NCI-H748 treated with DMSO at 0.1 percent for 48 hours (cell line): ENCODE data around the gene CXCL9.
A peak's percentile ranks its signal among the peaks of the same experiment; 100 is the strongest.
"Not testable (repeated sequence)": the region's sequence is repeated elsewhere in the genome, so short reads cannot be mapped to it uniquely, and the experiment has no call there.

Experiments used
- DNase-seq: peaks from one replicate; lab custom pipeline; 2025; lab: John Stamatoyannopoulos, UW

CXCL9 gene

DNA sequence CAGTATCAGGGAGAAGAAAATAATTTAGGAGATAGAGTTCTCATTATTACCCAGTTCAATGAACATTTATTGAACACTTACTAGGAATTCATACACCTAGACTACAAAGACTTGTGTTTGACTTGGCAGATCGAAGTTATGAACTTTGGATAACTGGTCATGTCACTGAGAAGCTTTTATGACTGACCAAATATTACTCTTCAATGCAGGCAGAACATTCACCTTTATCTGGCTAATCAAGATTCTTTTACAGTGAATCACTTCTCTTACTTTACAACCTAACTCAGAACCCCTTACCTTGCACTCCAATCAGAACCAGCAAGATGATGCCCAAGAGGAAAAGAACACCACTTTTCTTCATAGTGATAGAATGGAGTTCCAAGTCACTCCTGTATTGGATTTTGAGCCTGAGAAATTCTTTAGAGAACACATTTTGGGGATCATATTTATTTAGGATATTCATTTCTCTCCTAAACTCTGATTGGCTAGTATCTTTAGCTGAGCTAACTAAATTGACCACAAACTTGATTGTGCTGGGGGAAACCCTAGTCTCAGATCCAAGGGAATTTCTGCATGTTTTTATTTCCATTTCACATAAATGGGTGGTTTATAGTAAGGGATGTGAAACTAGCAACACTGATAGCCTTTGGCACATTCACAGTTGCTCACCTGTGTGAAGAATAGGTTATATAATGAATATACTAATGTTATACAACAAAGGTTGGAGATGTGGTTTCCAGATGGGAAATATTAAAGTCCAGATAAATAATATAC is at the start of gene CXCL9:
Gene CXCL9 (minus strand): TSS at position 421 of the 774 bp plus-strand sequence. CDS start 60 bp downstream, at position 361.
- DNase-seq: no peak

DNA sequence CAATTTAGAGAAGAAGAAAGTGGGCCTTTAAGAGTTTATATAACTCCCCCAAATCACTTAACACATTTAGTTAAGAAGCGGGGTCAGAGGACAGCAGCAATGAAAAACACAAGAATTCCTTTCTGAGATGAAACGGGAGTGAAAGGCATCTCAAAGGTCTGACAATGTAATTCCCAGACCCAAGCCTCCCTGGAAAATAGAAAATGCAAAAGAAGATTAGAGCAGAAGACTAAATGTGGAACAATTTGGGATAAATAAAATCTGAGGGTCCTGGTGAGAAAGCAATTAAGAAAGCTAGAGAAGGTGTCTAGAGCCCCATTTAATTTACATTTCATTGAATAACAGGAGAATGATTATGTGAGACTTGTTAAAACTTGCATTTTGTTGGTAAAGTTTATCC is 48.1 kb upstream of the CXCL9 start:
- no peak for DNase-seq

DNA sequence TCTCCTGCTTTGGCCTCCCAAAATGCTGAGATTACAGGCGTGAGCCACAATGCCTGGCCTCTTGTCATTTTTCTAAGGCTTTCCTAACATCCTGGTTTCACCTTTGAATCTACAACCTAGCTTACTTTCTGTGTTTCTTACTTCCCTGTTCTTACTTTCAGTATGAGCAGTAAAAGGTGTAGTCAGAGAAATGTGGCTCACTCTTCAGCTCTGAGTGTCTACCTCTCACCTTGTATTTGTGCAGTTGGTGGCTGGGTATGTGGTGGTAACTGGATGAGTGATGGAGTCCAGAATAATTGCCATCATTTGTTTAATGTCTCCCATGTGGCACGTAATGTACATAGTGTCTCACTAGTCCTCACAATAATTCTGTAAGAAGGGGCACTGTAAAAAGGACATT is 47.7 kb upstream of the CXCL9 start:
- DNase-seq: no peak

DNA sequence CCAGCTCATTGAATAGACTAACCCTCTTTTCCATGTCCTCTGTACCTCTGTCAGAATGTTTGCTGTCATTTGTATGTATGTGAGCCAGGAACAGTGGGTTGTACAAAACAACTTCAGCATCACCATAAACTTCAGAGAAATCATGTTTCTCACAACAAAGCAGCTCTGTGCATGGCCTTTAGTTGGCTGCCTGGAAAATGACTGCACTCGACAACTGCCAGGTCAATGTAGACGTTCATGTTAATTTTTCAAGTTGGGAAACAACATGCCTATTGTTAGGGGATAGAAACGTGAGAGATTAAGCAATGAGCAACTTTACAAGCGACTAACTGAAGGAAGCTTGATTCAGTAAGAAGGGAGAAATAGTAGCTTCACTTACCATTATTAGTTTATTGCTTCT is 46.4 kb upstream of the CXCL9 start:
- DNase-seq: no peak

DNA sequence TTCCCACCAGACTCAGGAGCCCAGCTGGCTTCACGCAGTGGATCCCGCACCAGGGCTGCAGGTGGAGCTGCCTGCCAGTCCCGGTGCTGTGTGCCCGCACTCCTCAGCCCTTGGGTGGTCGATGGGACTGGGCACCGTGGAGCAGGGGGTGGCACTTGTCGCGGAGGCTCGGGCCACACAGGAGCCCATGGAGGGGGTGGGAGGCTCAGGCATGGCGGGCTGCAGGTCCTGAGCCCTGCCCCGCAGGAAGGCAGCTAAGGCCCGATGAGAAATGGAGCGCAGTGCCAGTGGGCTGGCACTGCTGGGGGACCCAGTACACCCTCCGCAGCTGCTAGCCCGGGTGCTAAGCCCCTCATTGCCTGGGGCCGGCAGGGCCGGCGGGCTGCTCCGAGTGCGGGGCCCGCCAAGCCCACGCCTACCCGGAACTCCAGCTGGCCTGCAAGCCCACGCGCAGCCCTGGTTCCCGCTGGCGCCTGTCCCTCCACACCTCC is 43.3 kb upstream of the CXCL9 start:
- not testable (repeated sequence) for DNase-seq

DNA sequence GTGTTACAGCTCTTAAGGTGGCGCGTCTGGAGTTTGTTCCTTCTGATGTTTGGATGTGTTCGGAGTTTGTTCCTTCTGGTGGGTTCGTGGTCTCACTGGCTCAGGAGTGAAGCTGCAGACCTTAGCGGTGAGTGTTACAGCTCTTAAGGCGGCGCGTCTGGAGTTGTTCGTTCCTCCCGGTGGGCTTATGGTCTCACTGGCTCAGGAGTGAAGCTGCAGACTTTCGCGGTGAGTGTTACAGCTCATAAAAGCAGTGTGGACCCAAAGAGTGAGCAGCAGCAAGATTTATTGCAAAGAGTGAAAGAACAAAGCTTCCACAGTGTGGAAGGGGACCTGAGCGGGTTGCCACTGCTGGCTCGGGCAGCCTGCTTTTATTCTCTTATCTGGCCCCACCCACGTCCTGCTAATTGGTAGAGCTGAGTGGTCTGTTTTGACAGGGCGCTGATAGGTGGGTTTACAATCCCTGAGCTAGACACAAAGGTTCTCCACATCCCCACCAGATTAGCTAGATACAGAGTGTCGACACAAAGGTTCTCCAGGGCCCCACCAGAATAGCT is 42.6 kb upstream of the CXCL9 start:
- DNase-seq: not testable (repeated sequence)

DNA sequence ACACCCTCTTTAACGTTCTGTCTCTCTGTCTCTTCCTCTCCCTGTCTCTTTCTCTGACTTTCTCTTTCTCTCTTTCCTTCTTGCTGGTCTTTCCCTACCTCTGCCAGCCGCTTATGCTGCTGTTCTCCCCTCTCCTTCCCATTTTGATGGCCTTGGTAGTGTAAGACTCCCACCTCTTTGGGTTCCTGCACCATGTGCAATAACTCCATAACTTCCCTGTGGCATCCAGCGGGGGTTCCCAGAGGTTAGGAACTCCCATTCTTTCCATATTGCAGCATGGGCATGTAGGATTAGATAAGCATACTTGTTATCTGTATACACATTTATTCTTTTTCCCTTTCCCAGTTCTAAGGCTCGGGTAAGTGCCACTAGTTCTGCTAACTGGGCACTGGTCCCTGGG is 37.4 kb upstream of the CXCL9 start:
- DNase-seq: not testable (repeated sequence)

DNA sequence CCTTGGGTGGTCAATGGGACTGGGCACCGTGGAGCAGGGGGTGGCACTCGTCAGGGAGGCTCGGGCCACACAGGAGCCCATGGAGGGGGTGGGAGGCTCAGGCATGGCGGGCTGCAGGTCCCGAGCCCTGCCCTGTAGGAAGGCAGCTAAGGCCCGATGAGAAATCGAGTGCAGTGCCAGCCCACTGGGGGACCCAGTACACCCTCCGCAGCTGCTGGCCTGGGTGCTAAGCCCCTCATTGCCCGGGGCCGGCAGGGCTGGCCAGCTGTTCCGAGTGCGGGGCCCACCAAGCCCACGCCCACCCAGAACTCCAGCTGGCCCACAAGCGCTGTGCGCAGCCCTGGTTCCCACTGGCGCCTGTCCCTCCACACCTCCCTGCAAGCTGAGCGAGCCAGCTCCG is 36.0 kb upstream of the CXCL9 start:
- DNase-seq: not testable (repeated sequence)

DNA sequence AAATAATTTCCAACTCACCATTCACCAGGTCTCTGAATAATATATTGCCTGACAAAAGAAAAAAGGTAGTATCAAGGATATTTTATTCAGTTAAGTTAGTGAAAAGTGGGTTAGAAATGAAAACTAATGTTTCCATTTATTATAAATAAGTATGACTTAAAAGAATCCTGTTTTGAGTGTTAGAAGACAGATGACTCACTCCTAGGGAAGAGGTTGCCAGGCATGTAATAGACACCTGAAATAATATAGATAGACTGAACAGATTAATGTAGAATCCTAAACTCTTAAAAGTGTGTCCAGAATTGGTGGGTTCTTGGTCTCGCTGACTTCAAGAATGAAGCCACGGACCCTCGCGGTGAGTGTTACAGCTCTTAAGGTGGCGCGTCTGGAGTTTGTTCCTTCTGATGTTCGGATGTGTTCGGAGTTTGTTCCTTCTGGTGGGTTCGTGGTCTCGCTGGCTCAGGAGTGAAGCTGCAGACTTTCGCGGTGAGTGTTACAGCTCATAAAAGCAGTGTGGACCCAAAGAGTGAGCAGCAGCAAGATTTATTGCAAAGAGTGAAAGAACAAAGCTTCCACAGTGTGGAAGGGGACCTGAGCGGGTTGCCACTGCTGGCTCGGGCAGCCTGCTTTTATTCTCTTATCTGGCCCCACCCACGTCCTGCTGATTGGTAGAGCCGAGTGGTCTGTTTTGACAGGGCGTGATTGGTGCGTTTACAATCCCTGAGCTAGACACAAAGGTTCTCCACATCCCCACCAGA is 35.1 kb upstream of the CXCL9 start:
- not testable (repeated sequence) for DNase-seq

DNA sequence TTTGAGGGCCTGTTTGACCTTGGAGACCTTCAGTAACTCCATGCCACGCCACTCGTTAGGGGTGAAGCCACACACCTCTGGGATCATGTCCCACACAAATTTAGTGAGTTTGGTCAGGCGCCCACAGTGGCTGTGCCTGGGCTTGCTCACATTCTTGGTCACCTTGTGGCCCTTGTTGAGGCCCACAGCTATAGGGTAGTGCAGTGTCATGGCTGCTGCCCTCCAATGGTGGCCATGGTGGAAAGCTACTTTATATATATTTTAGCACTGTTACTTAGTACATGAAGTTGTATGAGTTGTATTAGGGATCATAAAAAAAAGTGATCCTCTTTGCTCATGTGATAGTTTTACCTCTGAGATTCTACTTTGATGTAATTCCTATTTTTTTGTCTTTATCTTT is 29.5 kb upstream of the CXCL9 start:
- DNase-seq: no peak

DNA sequence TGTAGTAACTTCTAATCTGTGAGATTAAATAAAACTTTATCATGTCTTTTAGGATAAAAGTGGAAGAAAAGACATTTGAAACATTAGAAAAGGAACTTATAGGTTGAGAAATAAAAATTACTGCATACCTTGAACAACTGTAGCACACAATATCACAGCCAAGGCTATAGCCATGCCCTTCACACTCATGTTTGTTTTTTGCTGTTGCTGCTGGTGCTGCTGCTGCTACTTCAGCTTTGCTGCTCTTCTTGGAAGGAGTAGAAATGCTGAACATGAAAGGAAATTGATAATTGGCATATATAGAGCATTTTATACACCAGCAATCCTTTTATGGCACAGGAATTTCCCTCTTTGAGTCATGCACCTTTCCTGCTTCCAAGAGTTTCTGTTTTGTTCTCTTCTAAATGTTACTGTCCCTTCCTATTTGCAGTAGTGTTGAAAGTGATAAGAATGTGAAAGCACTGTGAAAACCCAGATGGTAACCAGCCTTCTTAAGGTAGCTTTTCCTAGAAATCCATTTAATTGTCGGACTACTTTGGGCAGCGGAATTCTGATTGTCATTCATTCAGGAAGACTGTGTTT is 28.6 kb upstream of the CXCL9 start, which contains the start of gene CXCL11:
Gene CXCL11 (minus strand): TSS at position 272 of the 582 bp plus-strand sequence. CDS start 83 bp downstream, at position 189.
- no peak for DNase-seq

DNA sequence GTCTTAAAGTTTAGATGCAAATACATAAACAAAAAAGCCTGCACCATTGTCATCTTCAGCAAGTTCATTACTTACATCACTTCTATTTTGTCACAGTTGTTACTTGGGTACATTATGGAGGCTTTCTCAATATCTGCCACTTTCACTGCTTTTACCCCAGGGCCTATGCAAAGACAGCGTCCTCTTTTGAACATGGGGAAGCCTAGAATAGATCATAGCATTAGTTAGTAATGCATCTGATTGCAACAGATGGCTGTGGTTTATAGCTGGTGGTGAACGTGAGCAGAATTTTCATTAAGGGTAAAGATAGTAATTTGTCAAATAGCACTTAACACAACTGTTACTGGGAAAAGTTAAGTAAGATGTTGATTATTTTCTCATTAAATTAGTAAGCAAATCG is 27.8 kb upstream of the CXCL9 start:
- no peak for DNase-seq

DNA sequence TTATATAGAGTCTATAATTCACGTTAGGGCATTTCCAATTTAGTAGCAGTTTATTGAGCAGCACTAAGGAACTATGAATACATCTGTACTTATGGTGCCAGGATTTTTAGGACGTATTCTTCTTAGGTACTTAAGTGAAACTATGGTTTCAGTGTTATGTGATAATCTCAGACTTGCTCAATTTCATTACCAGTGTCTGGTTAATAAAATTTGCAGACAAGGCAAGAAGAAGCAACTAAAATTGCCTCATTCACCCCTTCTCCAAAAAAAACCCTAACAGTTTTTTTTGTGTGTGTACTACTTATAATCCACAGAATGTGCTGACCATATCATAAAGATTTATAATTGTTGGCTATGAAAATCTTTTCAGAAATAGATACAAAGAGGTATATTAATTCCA is 22.0 kb upstream of the CXCL9 start:
- DNase-seq: no peak

DNA sequence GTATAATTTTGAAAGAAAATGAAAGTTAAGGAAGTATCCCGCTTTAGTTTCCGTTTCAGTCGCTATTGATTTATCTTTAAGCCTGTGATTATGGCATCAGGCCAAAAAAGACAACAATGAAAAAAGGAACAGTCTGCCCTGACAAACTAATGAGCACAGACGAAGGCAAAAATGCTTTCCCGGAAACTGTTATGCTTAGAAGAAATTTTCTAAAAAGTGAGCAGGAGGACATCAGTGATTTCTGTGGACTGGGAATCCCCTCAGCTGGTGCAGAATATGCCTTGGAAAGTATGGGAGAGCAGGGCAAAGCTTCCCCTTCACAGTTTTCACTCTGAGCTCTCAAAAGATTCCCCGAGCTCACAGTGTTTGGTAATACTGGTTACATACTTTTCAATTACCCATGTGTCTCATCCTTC is 21.0 kb upstream of the CXCL9 start:
- DNase-seq: peak; percentile 3

DNA sequence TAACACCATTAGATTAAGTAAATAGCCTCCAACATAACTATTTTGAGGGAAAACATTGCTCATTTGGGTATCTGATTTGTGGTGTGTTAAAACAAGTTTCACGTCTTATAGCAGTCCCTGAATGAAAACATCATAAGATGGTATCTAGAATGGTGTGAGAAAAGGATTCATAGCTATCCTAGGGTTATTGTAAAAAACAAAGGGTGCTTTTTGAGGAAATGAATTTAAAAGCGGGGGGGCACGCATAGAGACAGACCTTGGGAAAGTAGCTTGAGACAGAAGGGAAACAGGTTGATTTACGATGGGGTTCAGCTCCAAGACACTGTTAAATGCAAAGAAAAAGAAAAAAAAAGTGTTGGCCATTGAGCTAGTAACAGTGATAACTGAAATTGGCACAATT is 16.8 kb upstream of the CXCL9 start:
- DNase-seq: no peak

DNA sequence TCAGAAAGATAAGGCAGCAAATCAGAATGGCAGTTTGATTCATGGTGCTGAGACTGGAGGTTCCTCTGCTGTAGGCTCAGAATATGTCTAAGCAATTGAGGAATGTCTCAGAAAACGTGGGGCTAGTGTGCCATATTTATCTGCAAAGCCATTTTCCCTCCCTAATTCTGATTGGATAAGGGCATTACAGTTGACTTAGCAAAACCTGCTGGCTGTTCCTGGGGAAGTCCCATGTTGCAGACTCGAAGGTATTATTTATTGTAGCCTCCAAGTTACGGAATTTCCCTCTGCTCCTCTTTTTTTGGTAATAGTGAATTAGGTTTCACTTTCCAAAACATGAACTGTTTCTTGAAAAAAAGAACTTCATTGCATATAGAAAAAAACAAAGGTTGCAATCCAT is 16.1 kb upstream of the CXCL9 start, which contains the start of gene CXCL10:
Gene CXCL10 (minus strand): TSS at position 109 of the 400 bp plus-strand sequence. CDS start 66 bp downstream, at position 43.
- DNase-seq: no peak

DNA sequence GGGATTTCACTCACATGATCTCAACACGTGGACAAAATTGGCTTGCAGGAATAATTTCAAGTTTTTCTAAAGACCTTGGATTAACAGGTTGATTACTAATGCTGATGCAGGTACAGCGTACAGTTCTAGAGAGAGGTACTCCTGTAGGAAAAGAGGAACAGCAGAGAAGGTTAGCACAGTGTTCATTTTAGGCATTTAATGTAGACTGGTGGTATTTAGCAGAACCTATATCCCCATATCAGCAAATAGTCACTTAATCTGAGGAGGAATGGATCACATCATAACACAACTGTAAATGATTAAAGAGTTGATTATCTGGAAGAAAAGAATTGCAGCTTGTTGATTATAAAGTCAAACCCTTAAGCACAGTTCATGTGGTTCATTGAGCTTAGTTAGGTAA is 15.4 kb upstream of the CXCL9 start:
- no peak for DNase-seq

DNA sequence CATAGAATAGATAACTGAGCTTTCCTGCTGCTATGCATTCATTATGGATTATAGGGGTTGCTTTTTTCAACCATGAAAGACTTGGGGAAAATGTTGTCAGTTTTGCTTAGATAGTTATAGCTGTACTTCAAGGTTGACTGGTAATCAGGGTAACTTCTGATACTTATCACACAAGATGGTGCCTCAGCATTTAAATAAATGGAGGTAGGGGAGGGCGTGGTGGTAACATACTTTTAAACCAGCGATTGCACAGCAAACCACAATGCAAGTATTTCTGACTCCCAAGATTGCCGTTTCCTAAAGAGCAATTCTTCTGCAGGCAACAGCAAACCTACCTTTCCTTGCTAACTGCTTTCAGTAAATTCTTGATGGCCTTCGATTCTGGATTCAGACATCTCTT is 14.7 kb upstream of the CXCL9 start:
- no peak for DNase-seq

DNA sequence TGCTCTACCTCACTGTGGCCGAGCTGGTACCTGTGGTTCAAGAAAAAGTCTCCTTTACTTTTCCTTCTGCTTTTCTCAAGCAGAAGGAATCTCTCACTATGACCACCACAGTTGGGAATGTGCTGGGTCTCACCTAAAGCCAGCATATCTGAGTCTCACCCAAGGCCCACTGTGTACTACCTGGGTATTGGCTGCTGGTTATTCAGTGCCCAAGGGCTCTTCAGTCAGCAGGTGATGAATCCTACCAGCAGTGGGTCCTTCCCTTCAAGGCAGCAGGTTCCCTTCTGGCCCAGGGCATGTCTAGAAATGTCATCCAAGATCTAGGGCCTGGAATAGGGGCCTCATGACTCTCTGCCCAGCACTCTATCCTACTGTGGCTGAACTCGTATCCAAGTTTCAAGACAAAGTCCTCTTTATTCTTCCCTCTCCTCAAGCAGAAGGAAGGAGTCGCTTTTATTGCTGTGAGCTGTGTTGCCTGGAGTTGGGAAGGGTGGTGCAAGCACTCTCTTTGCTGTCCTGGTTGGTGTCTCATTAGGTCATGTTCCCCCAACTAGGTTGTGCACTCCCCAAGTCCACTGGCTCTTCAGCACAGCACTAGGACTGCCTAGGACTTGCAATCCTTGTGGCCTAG is 9.9 kb upstream of the CXCL9 start:
- DNase-seq: no peak

DNA sequence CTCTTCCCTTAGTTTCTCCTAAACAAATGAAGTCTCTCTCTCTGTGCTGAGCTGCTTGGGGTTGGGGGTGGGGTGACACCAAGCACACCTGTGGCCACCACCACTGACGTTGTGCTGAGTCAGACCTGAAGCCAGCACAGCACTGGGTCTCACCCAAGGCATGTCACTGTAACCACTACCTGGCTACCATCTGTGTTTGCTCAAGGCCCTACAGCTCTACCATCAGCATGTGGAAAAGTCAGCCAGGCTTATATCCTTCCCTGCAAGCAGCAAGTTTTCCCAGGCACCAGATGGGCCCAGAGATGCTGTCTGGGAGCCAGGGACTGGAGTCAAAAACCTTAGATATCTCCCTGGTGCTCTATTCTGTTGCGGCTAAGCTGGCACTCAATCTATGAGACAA is 9.1 kb upstream of the CXCL9 start:
- no peak for DNase-seq

DNA sequence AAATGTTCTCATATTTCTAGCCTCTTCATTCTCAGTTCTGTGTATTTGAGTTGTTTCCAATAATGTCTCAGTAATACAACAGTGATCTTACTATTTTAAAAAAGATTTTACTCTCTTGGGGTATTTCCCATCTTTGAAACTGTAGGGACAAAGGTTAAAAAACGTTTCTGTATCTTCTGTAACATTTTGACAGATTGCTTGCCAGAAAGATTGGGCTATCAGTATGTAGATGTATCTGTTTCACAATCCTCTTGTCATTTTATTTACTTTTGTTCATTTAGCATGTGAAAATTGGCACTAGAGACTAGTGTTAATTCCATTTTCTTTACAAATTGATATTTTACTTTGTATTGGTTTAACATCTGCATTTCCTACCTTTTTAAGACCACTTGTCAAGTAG is 6.2 kb upstream of the CXCL9 start:
- DNase-seq: no peak

DNA sequence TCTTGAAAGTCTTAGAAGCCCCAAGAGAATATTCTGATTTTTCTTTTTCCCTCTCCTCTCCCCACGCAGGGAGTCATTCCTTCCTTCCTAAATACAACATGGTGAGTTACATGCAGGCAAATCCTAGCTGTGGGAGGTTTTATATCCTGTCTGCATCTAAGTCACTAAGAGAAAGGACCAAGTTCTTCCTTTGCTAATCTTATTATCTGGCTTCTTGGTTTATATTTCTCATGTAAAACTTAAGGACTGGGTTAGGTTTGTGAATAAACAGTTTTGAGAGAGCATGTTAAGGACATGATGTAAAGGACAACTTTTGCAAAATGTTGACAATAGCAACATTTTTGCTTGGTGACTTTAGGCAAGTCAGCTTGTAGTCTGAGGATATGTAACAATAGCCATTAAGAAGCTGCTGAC is 5.1 kb upstream of the CXCL9 start:
- DNase-seq: no peak
